NCI-H446 (cell line): Measurements from ENCODE around the gene LPCAT2.
"Not testable (repeated sequence)": the region's sequence is repeated elsewhere in the genome, so short reads cannot be mapped to it uniquely, and the experiment has no call there.

Experiments
- DNase-seq, 2 experiments: peaks; one replicate each; lab custom pipeline; 2025; lab: John Stamatoyannopoulos, UW

Gene LPCAT2

GRCh38 chr16:55605754-55606336, 97.0 kb downstream of the LPCAT2 start:
- no peak for DNase-seq

- no peak for DNase-seq
Observed at GRCh38 chr16:55613613-55614335, 104.9 kb downstream of the LPCAT2 start.

GRCh38 chr16:55615071-55615470, 106.2 kb downstream of the LPCAT2 start:
- no peak for DNase-seq

GRCh38 chr16:55615670-55616069, 106.8 kb downstream of the LPCAT2 start:
- not testable (repeated sequence) for DNase-seq

- no peak for DNase-seq
Observed at GRCh38 chr16:55621771-55622170, 112.9 kb downstream of the LPCAT2 start.

GRCh38 chr16:55622272-55622671, 113.4 kb downstream of the LPCAT2 start:
- DNase-seq, result no peak

- DNase-seq, result no peak
Observed at GRCh38 chr16:55622930-55623561, 114.2 kb downstream of the LPCAT2 start.

GRCh38 chr16:55623640-55624039, 114.8 kb downstream of the LPCAT2 start:
- no peak for DNase-seq

- no peak for DNase-seq
Observed at GRCh38 chr16:55624696-55625095, 115.8 kb downstream of the LPCAT2 start.

- no peak for DNase-seq
Observed at GRCh38 chr16:55625843-55626242, 117.0 kb downstream of the LPCAT2 start.

- DNase-seq, result no peak
Observed at GRCh38 chr16:55628306-55628968, 119.6 kb downstream of the LPCAT2 start.

GRCh38 chr16:55630774-55631173, 121.9 kb downstream of the LPCAT2 start:
- no peak for DNase-seq

- no peak for DNase-seq
Observed at GRCh38 chr16:55632259-55632658, 123.4 kb downstream of the LPCAT2 start.

GRCh38 chr16:55634193-55634592, 125.3 kb downstream of the LPCAT2 start:
- no peak for DNase-seq
